PFSK-1 (cell line): ENCODE measurements around the gene ADCY2.

ENCODE experiments used
- FOXP2 ChIP-seq: optimal IDR thresholded peaks from 2 replicates; pipeline ENCODE3; 2011; ENCODE audit warnings: borderline replicate concordance, control low read depth, inconsistent platforms; ENCODE audit not compliant: insufficient read depth; ENCODE audit errors: extremely low read length, extremely low read depth
- POLR2AphosphoS5 ChIP-seq: IDR thresholded peaks from 2 replicates; pipeline ENCODE4 v1.6.1; 2012; ENCODE audit warnings: low read depth, mild to moderate bottlenecking, control low read depth, low read length, moderate library complexity
- REST ChIP-seq, 2 experiments: IDR thresholded peaks; 2 replicates each; pipeline versions ENCODE4 v1.6.1 to v1.8.0; 2011 to 2012; ENCODE audit warnings: low read depth in 2 of 2, low read length in 2 of 2, control low read depth in 1 of 2, inconsistent platforms in 1 of 2, mild to moderate bottlenecking in 1 of 2, moderate library complexity in 1 of 2; ENCODE audit not compliant: insufficient read depth in 1 of 2
- SIN3A ChIP-seq: IDR thresholded peaks from 2 replicates; pipeline ENCODE4 v1.6.1; 2012; ENCODE audit warnings: mild to moderate bottlenecking, low read length, moderate library complexity, borderline replicate concordance; ENCODE audit not compliant: insufficient read depth
- TAF1 ChIP-seq: IDR thresholded peaks from 2 replicates; pipeline ENCODE4 v1.6.1; 2012; ENCODE audit warnings: low read length, control low read depth, borderline replicate concordance; ENCODE audit not compliant: insufficient read depth

ADCY2 gene

GRCh38 chr5:7376871-7377270, 19.1 kb upstream of the ADCY2 start:
- no peak for TF ChIP-seq REST (IDR thresholded peaks at IDR 0.05; ENCODE audit: insufficient read depth in 1 of 2, low read depth in 2 of 2, low read length in 2 of 2)
- no peak for TF ChIP-seq TAF1
- no peak for TF ChIP-seq SIN3A
- TF ChIP-seq POLR2AphosphoS5: no peak
- TF ChIP-seq FOXP2: no peak

- TF ChIP-seq TAF1 (no peak), POLR2AphosphoS5 (no peak), REST (IDR thresholded peaks at IDR 0.05; ENCODE audit: insufficient read depth in 1 of 2, low read depth in 2 of 2, low read length in 2 of 2) (no peak), FOXP2 (no peak), SIN3A (no peak)
Measured at GRCh38 chr5:7377761-7378160, 18.2 kb upstream of the ADCY2 start.

DNA sequence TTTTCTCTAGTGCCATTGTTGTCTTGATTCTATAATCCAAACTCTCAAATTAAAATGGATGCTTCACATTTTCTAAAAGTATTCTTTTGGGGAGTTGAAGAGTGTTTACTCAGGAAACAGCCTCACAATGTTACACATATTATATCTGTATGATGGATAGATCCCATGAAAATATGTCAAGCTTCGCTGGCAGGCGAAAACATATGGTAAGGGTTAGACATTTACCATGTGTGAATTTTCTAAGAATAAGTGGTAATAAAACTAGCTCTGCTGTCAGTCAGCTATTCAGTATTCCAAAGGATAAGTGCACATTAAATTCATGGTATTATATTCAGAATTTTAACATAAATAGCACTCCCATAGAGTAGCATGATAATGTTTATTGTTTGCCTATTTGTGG, 13.3 kb upstream of the ADCY2 start:
- no peak for TF ChIP-seq TAF1
- no peak for TF ChIP-seq POLR2AphosphoS5
- TF ChIP-seq REST (IDR thresholded peaks at IDR 0.05; ENCODE audit: insufficient read depth in 1 of 2, low read depth in 2 of 2, low read length in 2 of 2): no peak
- no peak for TF ChIP-seq SIN3A
- no peak for TF ChIP-seq FOXP2

GRCh38 chr5:7385681-7386080, 10.3 kb upstream of the ADCY2 start:
- TF ChIP-seq REST (IDR thresholded peaks at IDR 0.05; ENCODE audit: insufficient read depth in 1 of 2, low read depth in 2 of 2, low read length in 2 of 2) (no peak), FOXP2 (no peak), POLR2AphosphoS5 (no peak), SIN3A (no peak), TAF1 (no peak)

DNA sequence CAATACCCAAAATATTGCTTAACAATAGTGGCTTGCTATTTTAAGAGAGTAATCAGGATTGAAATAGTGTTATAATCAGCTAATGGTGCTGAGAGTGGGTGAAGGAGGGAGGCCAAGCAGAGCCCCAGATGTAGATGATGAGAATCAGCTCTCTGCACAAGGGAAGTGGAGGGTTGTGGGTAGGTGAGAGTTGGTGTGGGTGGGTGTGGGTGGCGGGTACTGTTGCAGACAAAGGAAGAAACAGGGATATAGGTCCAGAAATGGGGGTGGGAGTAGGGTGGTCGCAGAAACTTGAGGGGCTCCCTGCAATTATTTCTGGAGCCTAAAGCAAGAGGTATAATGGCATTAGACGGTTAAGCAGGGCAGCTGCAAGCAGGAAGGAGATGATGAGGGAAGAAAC, 7.4 kb upstream of the ADCY2 start:
- no peak for TF ChIP-seq POLR2AphosphoS5
- TF ChIP-seq TAF1: no peak
- no peak for TF ChIP-seq FOXP2
- no peak for TF ChIP-seq SIN3A
- no peak for TF ChIP-seq REST (IDR thresholded peaks at IDR 0.05; ENCODE audit: insufficient read depth in 1 of 2, low read depth in 2 of 2, low read length in 2 of 2)
